Osteocyte (in vitro differentiated cells): ENCODE results near the gene RERG. TPM values are rescaled to one million over a fixed set of nuclear protein-coding genes. Genes with fewer than 3 reads are reported as not detected.

ENCODE experiments used
- DNase-seq: peaks from one replicate; pipeline ENCODE4 v3.0.0; 2021; ENCODE audit warnings: mixed read lengths; ENCODE audit not compliant: unreplicated experiment; ENCODE audit errors: extremely low spot score
- H3K27ac Mint-ChIP-seq: one replicate; pipeline ENCODE4 v1.8.0; 2021; ENCODE audit warnings: mild to moderate bottlenecking, mixed read lengths; ENCODE audit not compliant: unreplicated experiment
- H3K27me3 Mint-ChIP-seq: one replicate; pipeline ENCODE4 v1.8.0; 2021; ENCODE audit warnings: mixed read lengths; ENCODE audit not compliant: unreplicated experiment
- H3K36me3 Mint-ChIP-seq: one replicate; pipeline ENCODE4 v1.8.0; 2021; ENCODE audit warnings: mixed read lengths; ENCODE audit not compliant: unreplicated experiment
- H3K4me1 Mint-ChIP-seq: one replicate; pipeline ENCODE4 v1.8.0; 2021; ENCODE audit warnings: mixed read lengths; ENCODE audit not compliant: unreplicated experiment
- H3K4me3 Mint-ChIP-seq: one replicate; pipeline ENCODE4 v1.8.0; 2021; ENCODE audit warnings: mild to moderate bottlenecking, moderate library complexity, mixed read lengths; ENCODE audit not compliant: unreplicated experiment
- H3K9me3 Mint-ChIP-seq: one replicate; pipeline ENCODE4 v1.8.0; 2021; ENCODE audit warnings: mixed read lengths; ENCODE audit not compliant: unreplicated experiment
- CTCF ChIP-seq: fragments of 200-600 bp; sonication (generic); IDR thresholded peaks from 2 replicates; pipeline ENCODE4 v1.5.0; 2021; ENCODE audit warnings: antibody characterized with exemption, mild to moderate bottlenecking, moderate library complexity
- total RNA-seq: library from RNA; stranded (reverse); gene quantifications from 2 replicates; pipeline ENCODE4 v1.2.1, GENCODE V29; 2021

RERG gene
- total RNA-seq, 1 donor from 2014 or later = 92.7 TPM

- Mint-ChIP-seq H3K27ac (no peak overlapping the region), H3K27me3 (peaks cover 59% of the 10 kb centered on the region), H3K36me3 (no peaks in the 10 kb centered on the region), H3K4me3 (no peak overlapping the region), H3K4me1 (peaks cover 8% of the 10 kb centered on the region), H3K9me3 (no peaks in the 10 kb centered on the region)
- TF ChIP-seq CTCF = no peak
- no peak for DNase-seq
Observed at GRCh38 chr12:15240898-15241297, 19.7 kb upstream of the RERG start.

- H3K36me3 Mint-ChIP-seq = no peaks in the 10 kb centered on the region
- DNase-seq = no peak
- TF ChIP-seq CTCF = no peak
- H3K4me1 Mint-ChIP-seq = peaks cover 20% of the 10 kb centered on the region
- no peaks in the 10 kb centered on the region for H3K9me3 Mint-ChIP-seq
- no peak overlapping the region for H3K27ac Mint-ChIP-seq
- H3K27me3 Mint-ChIP-seq = peaks cover 34% of the 10 kb centered on the region
- H3K4me3 Mint-ChIP-seq = no peak overlapping the region
Observed at GRCh38 chr12:15234508-15234907, 13.3 kb upstream of the RERG start.

- Mint-ChIP-seq H3K9me3 (no peaks in the 10 kb centered on the region), H3K4me3 (no peak overlapping the region), H3K4me1 (peaks cover 22% of the 10 kb centered on the region), H3K36me3 (no peaks in the 10 kb centered on the region), H3K27me3 (peaks cover 31% of the 10 kb centered on the region), H3K27ac (no peak overlapping the region)
- no peak for TF ChIP-seq CTCF
- DNase-seq = no peak
Observed at GRCh38 chr12:15234011-15234410, 12.8 kb upstream of the RERG start.

GRCh38 chr12:15232959-15233358, 11.7 kb upstream of the RERG start:
- Mint-ChIP-seq H3K36me3 (no peaks in the 10 kb centered on the region), H3K27me3 (peaks cover 26% of the 10 kb centered on the region), H3K4me3 (no peak overlapping the region)

GRCh38 chr12:15231493-15231892, 10.3 kb upstream of the RERG start:
- no peaks in the 10 kb centered on the region for H3K36me3 Mint-ChIP-seq
- no peaks in the 10 kb centered on the region for H3K9me3 Mint-ChIP-seq
- peaks cover 25% of the 10 kb centered on the region for H3K27me3 Mint-ChIP-seq
- peaks cover 28% of the 10 kb centered on the region for H3K4me1 Mint-ChIP-seq
- no peak overlapping the region for H3K27ac Mint-ChIP-seq
- no peak for DNase-seq
- no peak overlapping the region for H3K4me3 Mint-ChIP-seq
- no peak for TF ChIP-seq CTCF

More at GRCh38 chr12:15232959-15233358, 11.7 kb upstream of the RERG start:
- TF ChIP-seq CTCF = no peak
- Mint-ChIP-seq H3K9me3 (no peaks in the 10 kb centered on the region), H3K4me1 (peaks cover 24% of the 10 kb centered on the region), H3K27ac (no peak overlapping the region)
- DNase-seq = no peak
